ENCODE measurements around the gene MARCHF10.
A peak's percentile ranks its signal among the peaks of the same experiment; 100 is the strongest.

The MARCHF10 gene

GRCh38 chr17:62808576-62808970 is 459 bp upstream of the MARCHF10 start:
- Histone ChIP-seq H3K27ac (peak overlapping the region in 1 of 11 experiments; percentile 38; a peak in 1 of 22 replicates), H3K36me3 (no peaks in the 10 kb centered on the region), H3K9me3 (replicated peaks in 1 of 11) (peaks cover 0 to under 1% (median 0%) of the 10 kb centered on the region in 11 experiments; a peak in 4 of 22 replicates), H3K4me2 (peak overlapping the region in 10 of 11 experiments; percentile 75 to 81 (median 78); a peak in 20 of 22 replicates), H3K4me1 (peaks cover 4 to 22% (median 15%) of the 10 kb centered on the region in 10 experiments; a peak in 18 of 20 replicates), H3K27me3 (no peaks in the 10 kb centered on the region), H3K9ac (no peak overlapping the region), H4K20me1 (no peaks in the 10 kb centered on the region), H3K4me3 (peak overlapping the region in 2 of 10 experiments; percentile 18 to 66; a peak in 5 of 20 replicates)
- no peak for TF ChIP-seq Cebpa-rat (IDR thresholded peaks at IDR 0.05)

- no peaks in the 10 kb centered on the region; a peak in 1 of 22 replicates for H4K20me1 ChIP-seq
- TF ChIP-seq Cebpa-rat (IDR thresholded peaks at IDR 0.05): no peak
- no peak overlapping the region for H3K27ac ChIP-seq
- H3K9me3 ChIP-seq (replicated peaks in 1 of 11): no peaks in the 10 kb centered on the region
- no peaks in the 10 kb centered on the region for H3K36me3 ChIP-seq
- H3K9ac ChIP-seq: no peak overlapping the region
- peaks cover 10 to 43% (median 26%) of the 10 kb centered on the region in 10 experiments; a peak in 18 of 20 replicates for H3K4me1 ChIP-seq
- H3K4me2 ChIP-seq: no peak overlapping the region
- H3K27me3 ChIP-seq: no peaks in the 10 kb centered on the region
- no peak overlapping the region for H3K4me3 ChIP-seq
Measured at GRCh38 chr17:62805234-62805633, 2.9 kb downstream of the MARCHF10 start.

- no peak overlapping the region for H3K4me3 ChIP-seq
- no peaks in the 10 kb centered on the region; a peak in 1 of 22 replicates for H4K20me1 ChIP-seq
- TF ChIP-seq Cebpa-rat (IDR thresholded peaks at IDR 0.05): no peak
- H3K27ac ChIP-seq: no peak overlapping the region
- peaks cover 10 to 43% (median 26%) of the 10 kb centered on the region in 10 experiments; a peak in 18 of 20 replicates for H3K4me1 ChIP-seq
- no peaks in the 10 kb centered on the region for H3K27me3 ChIP-seq
- peak overlapping the region in 3 of 11 experiments; percentile 9 to 28 (median 28); a peak in 2 of 22 replicates for H3K4me2 ChIP-seq
- H3K9ac ChIP-seq: no peak overlapping the region
- no peaks in the 10 kb centered on the region for H3K9me3 ChIP-seq (replicated peaks in 1 of 11)
- H3K36me3 ChIP-seq: no peaks in the 10 kb centered on the region
Measured at GRCh38 chr17:62804822-62805221, 3.3 kb downstream of the MARCHF10 start.

GRCh38 chr17:62804025-62804424 is 4.1 kb downstream of the MARCHF10 start:
- no peaks in the 10 kb centered on the region; a peak in 1 of 22 replicates for H4K20me1 ChIP-seq
- no peaks in the 10 kb centered on the region for H3K36me3 ChIP-seq
- H3K9me3 ChIP-seq (replicated peaks in 1 of 11): no peaks in the 10 kb centered on the region
- H3K4me1 ChIP-seq: peaks cover 10 to 39% (median 26%) of the 10 kb centered on the region in 10 experiments; a peak in 18 of 20 replicates
- no peak for TF ChIP-seq Cebpa-rat (IDR thresholded peaks at IDR 0.05)
- H3K4me2 ChIP-seq: peak overlapping the region in 3 of 11 experiments; percentile 14 to 28 (median 28); a peak in 3 of 22 replicates
- no peak overlapping the region for H3K9ac ChIP-seq
- no peaks in the 10 kb centered on the region for H3K27me3 ChIP-seq
- no peak overlapping the region for H3K4me3 ChIP-seq
- H3K27ac ChIP-seq: no peak overlapping the region

- TF ChIP-seq Cebpa-rat (IDR thresholded peaks at IDR 0.05): no peak
- no peak overlapping the region for H3K27ac ChIP-seq
- H3K27me3 ChIP-seq: no peaks in the 10 kb centered on the region
- H3K9ac ChIP-seq: no peak overlapping the region
- no peak overlapping the region for H3K4me3 ChIP-seq
- H4K20me1 ChIP-seq: no peaks in the 10 kb centered on the region; a peak in 1 of 22 replicates
- H3K36me3 ChIP-seq: no peaks in the 10 kb centered on the region
- H3K9me3 ChIP-seq (replicated peaks in 1 of 11): no peaks in the 10 kb centered on the region
- peaks cover 8 to 29% (median 19%) of the 10 kb centered on the region in 10 experiments; a peak in 18 of 20 replicates for H3K4me1 ChIP-seq
- H3K4me2 ChIP-seq: peak overlapping the region; percentile 6 to 74 (median 58); a peak in 21 of 22 replicates
Measured at GRCh38 chr17:62802561-62803205, 5.4 kb downstream of the MARCHF10 start.

- H3K4me1 ChIP-seq: peaks cover 7 to 24% (median 15%) of the 10 kb centered on the region in 10 experiments; a peak in 18 of 20 replicates
- H4K20me1 ChIP-seq: no peaks in the 10 kb centered on the region; a peak in 1 of 22 replicates
- H3K9me3 ChIP-seq (replicated peaks in 1 of 11): no peaks in the 10 kb centered on the region
- no peak overlapping the region for H3K27ac ChIP-seq
- no peak for TF ChIP-seq Cebpa-rat (IDR thresholded peaks at IDR 0.05)
- peak overlapping the region in 5 of 11 experiments; percentile 33 to 74 (median 69); a peak in 5 of 22 replicates for H3K4me2 ChIP-seq
- no peaks in the 10 kb centered on the region for H3K27me3 ChIP-seq
- H3K9ac ChIP-seq: no peak overlapping the region
- no peaks in the 10 kb centered on the region for H3K36me3 ChIP-seq
- H3K4me3 ChIP-seq: no peak overlapping the region
Measured at GRCh38 chr17:62801553-62802114, 6.5 kb downstream of the MARCHF10 start.

- TF ChIP-seq Cebpa-rat (IDR thresholded peaks at IDR 0.05): no peak
- Histone ChIP-seq H3K36me3 (no peaks in the 10 kb centered on the region), H3K4me3 (no peak overlapping the region), H3K9ac (no peak overlapping the region), H3K9me3 (replicated peaks in 1 of 11) (no peaks in the 10 kb centered on the region), H3K4me2 (no peak overlapping the region), H3K4me1 (peaks cover 7 to 24% (median 15%) of the 10 kb centered on the region in 10 experiments; a peak in 18 of 20 replicates), H3K27me3 (no peaks in the 10 kb centered on the region), H4K20me1 (no peaks in the 10 kb centered on the region; a peak in 1 of 22 replicates), H3K27ac (no peak overlapping the region)
Measured at GRCh38 chr17:62800585-62800984, 7.5 kb downstream of the MARCHF10 start.

- Histone ChIP-seq H4K20me1 (no peaks in the 10 kb centered on the region; a peak in 1 of 22 replicates), H3K9ac (no peak overlapping the region), H3K9me3 (replicated peaks in 1 of 11) (no peaks in the 10 kb centered on the region; a peak in 2 of 22 replicates), H3K4me2 (no peak overlapping the region), H3K4me3 (no peak overlapping the region), H3K36me3 (no peaks in the 10 kb centered on the region), H3K4me1 (peaks cover 15 to 25% (median 17%) of the 10 kb centered on the region in 10 experiments), H3K27ac (no peak overlapping the region), H3K27me3 (no peaks in the 10 kb centered on the region)
- TF ChIP-seq Cebpa-rat (IDR thresholded peaks at IDR 0.05): no peak
Measured at GRCh38 chr17:62797959-62798358, 10.2 kb downstream of the MARCHF10 start.

- Histone ChIP-seq H3K9ac (no peak overlapping the region), H3K9me3 (replicated peaks in 1 of 11) (no peaks in the 10 kb centered on the region; a peak in 2 of 22 replicates)
Measured at GRCh38 chr17:62796291-62796690, 11.8 kb downstream of the MARCHF10 start.

More at GRCh38 chr17:62796291-62796690, 11.8 kb downstream of the MARCHF10 start:
- no peak overlapping the region for H3K27ac ChIP-seq
- TF ChIP-seq Cebpa-rat (IDR thresholded peaks at IDR 0.05): no peak
- H4K20me1 ChIP-seq: no peaks in the 10 kb centered on the region
- peaks cover 0 to 22% (median 9%) of the 10 kb centered on the region in 10 experiments; a peak in 14 of 20 replicates for H3K4me1 ChIP-seq
- H3K4me3 ChIP-seq: no peak overlapping the region
- H3K27me3 ChIP-seq: no peaks in the 10 kb centered on the region
- H3K36me3 ChIP-seq: no peaks in the 10 kb centered on the region
- H3K4me2 ChIP-seq: no peak overlapping the region
